ENCODE results near the gene NR4A2. TPM values are rescaled to one million over a fixed set of nuclear protein-coding genes. Genes with fewer than 3 reads are reported as not detected.

The NR4A2 gene
- total RNA-seq, 1 donor from 2014 or later, result 6.7 TPM

- CTCF ChIA-PET, result no interaction called here
- H3K9me3 Mint-ChIP-seq, result no peaks in the 10 kb centered on the region
- peaks cover 70% of the 10 kb centered on the region for H3K27me3 Mint-ChIP-seq
- POLR2A ChIA-PET, result no interaction called here
- TF ChIP-seq CTCF (IDR thresholded peaks at IDR 0.05), result no peak
- no peak overlapping the region for H3K4me3 Mint-ChIP-seq
- peaks cover 60% of the 10 kb centered on the region for H3K36me3 Mint-ChIP-seq (ENCODE audit: low read depth)
- peaks cover 55% of the 10 kb centered on the region for H3K4me1 Mint-ChIP-seq
- ATAC-seq (ENCODE audit: low read depth), result no peak
- H3K27ac Mint-ChIP-seq, result no peak overlapping the region
- intact Hi-C loops (cut with micrococcal nuclease), result no loop called here
- DNase-seq, result no peak
These were observed 5.9 kb downstream of the NR4A2 start for GRCh38 chr2:156326526-156327095.

GRCh38 chr2:156325688-156326525 is 6.6 kb downstream of the NR4A2 start:
- peaks cover 75% of the 10 kb centered on the region for H3K27me3 Mint-ChIP-seq
- ATAC-seq (ENCODE audit: low read depth) (no peak), DNase-seq (no peak)
- H3K36me3 Mint-ChIP-seq (ENCODE audit: low read depth), result peaks cover 60% of the 10 kb centered on the region
- no peaks in the 10 kb centered on the region for H3K9me3 Mint-ChIP-seq
- intact Hi-C loops (cut with micrococcal nuclease), result no loop called here
- ChIA-PET POLR2A (interaction anchor here (1.3 kb wide), 1 partner anchor 17 kb away, joined by 5 read pairs; no protein-coding TSS in a partner anchor), CTCF (no interaction called here)
- no peak overlapping the region for H3K27ac Mint-ChIP-seq
- H3K4me1 Mint-ChIP-seq, result peaks cover 55% of the 10 kb centered on the region
- no peak for TF ChIP-seq CTCF (IDR thresholded peaks at IDR 0.05)
- no peak overlapping the region for H3K4me3 Mint-ChIP-seq

GRCh38 chr2:156323754-156324153 is 8.8 kb downstream of the NR4A2 start:
- no peak overlapping the region for H3K4me3 Mint-ChIP-seq

GRCh38 chr2:156322686-156323231 is 9.8 kb downstream of the NR4A2 start:
- H3K36me3 Mint-ChIP-seq (ENCODE audit: low read depth), result peaks cover 32% of the 10 kb centered on the region
- TF ChIP-seq CTCF (IDR thresholded peaks at IDR 0.05), result no peak
- H3K27me3 Mint-ChIP-seq, result peaks cover 74% of the 10 kb centered on the region
- H3K27ac Mint-ChIP-seq, result no peak overlapping the region
- ChIA-PET CTCF (interaction anchor here (2.6 kb wide), 1 partner anchor 12 kb away, joined by 8 read pairs; no protein-coding TSS in a partner anchor), POLR2A (interaction anchor here (0.9 to 1.8 kb wide), 2 partner anchors 10 to 12 kb away, joined by 4 to 5 read pairs; partner anchors contain the start of gene NR4A2)
- intact Hi-C loops (cut with micrococcal nuclease), result loop anchor here (1.0 kb wide), 1 partner anchor 9 kb away; no protein-coding TSS in a partner anchor
- ATAC-seq (ENCODE audit: low read depth) (no peak), DNase-seq (peak; percentile 33)
- no peaks in the 10 kb centered on the region for H3K9me3 Mint-ChIP-seq
- peak overlapping the region; percentile 56 for H3K4me3 Mint-ChIP-seq
- peaks cover 38% of the 10 kb centered on the region for H3K4me1 Mint-ChIP-seq

More at GRCh38 chr2:156323754-156324153, 8.8 kb downstream of the NR4A2 start:
- ATAC-seq (ENCODE audit: low read depth), result no peak
- peaks cover 41% of the 10 kb centered on the region for H3K36me3 Mint-ChIP-seq (ENCODE audit: low read depth)
- ChIA-PET POLR2A (no interaction called here), CTCF (interaction anchor here (2.6 kb wide), 1 partner anchor 11 kb away, joined by 8 read pairs; no protein-coding TSS in a partner anchor)
- no peak overlapping the region for H3K27ac Mint-ChIP-seq
- no peak for TF ChIP-seq CTCF (IDR thresholded peaks at IDR 0.05)
- H3K27me3 Mint-ChIP-seq, result peaks cover 73% of the 10 kb centered on the region
- H3K9me3 Mint-ChIP-seq, result no peaks in the 10 kb centered on the region
- no peak for DNase-seq
- peaks cover 46% of the 10 kb centered on the region for H3K4me1 Mint-ChIP-seq
- intact Hi-C loops (cut with micrococcal nuclease), result no loop called here
